Osteoblast (primary cell): ENCODE data around the gene PLPP1. TPM values are rescaled to one million over a fixed set of nuclear protein-coding genes. Genes with fewer than 3 reads are reported as not detected.

Experiments used
- DNase-seq: peaks from one replicate; pipeline ENCODE4 v3.0.0; 2011; ENCODE audit warnings: low spot score, mixed read lengths; ENCODE audit not compliant: insufficient read length; ENCODE audit errors: missing footprints
- H2AFZ ChIP-seq: 2 replicates; pipeline ENCODE4 v1.6.0; 2011; ENCODE audit warnings: mild to moderate bottlenecking, low read length
- H3K27ac ChIP-seq: 2 replicates; pipeline ENCODE4 v1.5.1; 2011; ENCODE audit warnings: mild to moderate bottlenecking, low read depth, low read length, moderate library complexity
- H3K27me3 ChIP-seq: 2 replicates; pipeline ENCODE4 v1.6.0; 2012; ENCODE audit warnings: mild to moderate bottlenecking, control low read depth, inconsistent platforms, low read length, moderate library complexity; ENCODE audit not compliant: insufficient read depth
- H3K36me3 ChIP-seq: 2 replicates; pipeline ENCODE4 v1.5.1; 2011; ENCODE audit warnings: mild to moderate bottlenecking, low read length, control low read depth, moderate library complexity; ENCODE audit not compliant: insufficient read depth
- H3K4me1 ChIP-seq: 2 replicates; pipeline ENCODE4 v1.5.1; 2011; ENCODE audit warnings: mild to moderate bottlenecking, low read length, control low read depth, moderate library complexity; ENCODE audit not compliant: insufficient read depth
- H3K4me2 ChIP-seq: 2 replicates; pipeline ENCODE4 v1.6.0; 2011; ENCODE audit warnings: mild to moderate bottlenecking, low read length; ENCODE audit not compliant: insufficient read depth
- H3K4me3 ChIP-seq: fragments of 200-600 bp; sonication (generic); 3 replicates; pipeline ENCODE4 v1.5.1; 2012; ENCODE audit warnings: mild to moderate bottlenecking, low read length, inconsistent platforms; ENCODE audit not compliant: insufficient read depth
- H3K79me2 ChIP-seq: 2 replicates; pipeline ENCODE4 v1.6.0; 2012; ENCODE audit warnings: mild to moderate bottlenecking, low read length, control low read depth, inconsistent platforms; ENCODE audit not compliant: insufficient read depth
- H3K9me3 ChIP-seq: 2 replicates; pipeline ENCODE4 v1.5.1; 2011; ENCODE audit warnings: low read depth, low read length, control low read depth
- H4K20me1 ChIP-seq: 2 replicates; pipeline ENCODE4 v1.6.0; 2012; ENCODE audit warnings: mild to moderate bottlenecking, low read length, control low read depth; ENCODE audit not compliant: insufficient read depth
- CTCF ChIP-seq: IDR thresholded peaks from 2 replicates; pipeline ENCODE4 v1.5.1; 2011; ENCODE audit warnings: mild to moderate bottlenecking, low read depth, low read length, moderate library complexity; ENCODE audit errors: extremely low read depth
- total RNA-seq: library from RNA; depleted of rRNA; stranded (reverse); fragments of >200 nt; gene quantifications from 2 replicates; pipeline ENCODE4 v1.2.3, GENCODE V29; 2012

The PLPP1 gene
- total RNA-seq, 1 donor: 69.8 TPM

- Histone ChIP-seq H3K79me2 (no peaks in the 10 kb centered on the region), H4K20me1 (no peaks in the 10 kb centered on the region), H3K4me2 (no peak overlapping the region), H3K9me3 (no peaks in the 10 kb centered on the region), H3K27ac (no peak overlapping the region), H3K27me3 (no peaks in the 10 kb centered on the region), H3K4me3 (no peak overlapping the region), H3K4me1 (peaks cover 31% of the 10 kb centered on the region), H2AFZ (no peak overlapping the region), H3K36me3 (no peaks in the 10 kb centered on the region)
- TF ChIP-seq CTCF: no peak
- DNase-seq: no peak
These were observed 92.8 kb downstream of the PLPP1 start for GRCh38 chr5:55441954-55442353.

GRCh38 chr5:55441107-55441771 is 93.5 kb downstream of the PLPP1 start:
- Histone ChIP-seq H3K36me3 (no peaks in the 10 kb centered on the region), H4K20me1 (no peaks in the 10 kb centered on the region), H2AFZ (no peak overlapping the region), H3K27me3 (no peaks in the 10 kb centered on the region), H3K4me3 (no peak overlapping the region), H3K79me2 (no peaks in the 10 kb centered on the region), H3K4me2 (no peak overlapping the region), H3K9me3 (no peaks in the 10 kb centered on the region), H3K27ac (no peak overlapping the region), H3K4me1 (peaks cover 32% of the 10 kb centered on the region)
- DNase-seq: no peak
- TF ChIP-seq CTCF: no peak

GRCh38 chr5:55440188-55440646 is 94.5 kb downstream of the PLPP1 start:
- no peak for TF ChIP-seq CTCF
- peak overlapping the region; percentile 70 for H3K27ac ChIP-seq
- H3K9me3 ChIP-seq: no peaks in the 10 kb centered on the region
- H3K36me3 ChIP-seq: no peaks in the 10 kb centered on the region
- H2AFZ ChIP-seq: no peak overlapping the region
- H3K27me3 ChIP-seq: no peaks in the 10 kb centered on the region
- peak; percentile 38 for DNase-seq
- H4K20me1 ChIP-seq: no peaks in the 10 kb centered on the region
- no peaks in the 10 kb centered on the region for H3K79me2 ChIP-seq
- peaks cover 32% of the 10 kb centered on the region for H3K4me1 ChIP-seq
- no peak overlapping the region for H3K4me3 ChIP-seq
- H3K4me2 ChIP-seq: peak overlapping the region; percentile 31

GRCh38 chr5:55438998-55439397 is 95.8 kb downstream of the PLPP1 start:
- DNase-seq: peak; percentile 23
- H3K4me3 ChIP-seq: no peak overlapping the region
- no peaks in the 10 kb centered on the region for H3K79me2 ChIP-seq
- H3K4me1 ChIP-seq: peaks cover 32% of the 10 kb centered on the region
- H3K27ac ChIP-seq: peak overlapping the region; percentile 70
- H4K20me1 ChIP-seq: no peaks in the 10 kb centered on the region
- no peak overlapping the region for H2AFZ ChIP-seq
- no peak overlapping the region for H3K4me2 ChIP-seq
- H3K36me3 ChIP-seq: no peaks in the 10 kb centered on the region
- no peak for TF ChIP-seq CTCF
- no peaks in the 10 kb centered on the region for H3K9me3 ChIP-seq
- no peaks in the 10 kb centered on the region for H3K27me3 ChIP-seq
